ENCODE measurements around the gene LKAAEAR1. TPM values are rescaled to one million over a fixed set of nuclear protein-coding genes. Genes with fewer than 3 reads are reported as not detected.

LKAAEAR1 gene
- total RNA-seq, 1 donor from 2014 or later: not detected

DNA sequence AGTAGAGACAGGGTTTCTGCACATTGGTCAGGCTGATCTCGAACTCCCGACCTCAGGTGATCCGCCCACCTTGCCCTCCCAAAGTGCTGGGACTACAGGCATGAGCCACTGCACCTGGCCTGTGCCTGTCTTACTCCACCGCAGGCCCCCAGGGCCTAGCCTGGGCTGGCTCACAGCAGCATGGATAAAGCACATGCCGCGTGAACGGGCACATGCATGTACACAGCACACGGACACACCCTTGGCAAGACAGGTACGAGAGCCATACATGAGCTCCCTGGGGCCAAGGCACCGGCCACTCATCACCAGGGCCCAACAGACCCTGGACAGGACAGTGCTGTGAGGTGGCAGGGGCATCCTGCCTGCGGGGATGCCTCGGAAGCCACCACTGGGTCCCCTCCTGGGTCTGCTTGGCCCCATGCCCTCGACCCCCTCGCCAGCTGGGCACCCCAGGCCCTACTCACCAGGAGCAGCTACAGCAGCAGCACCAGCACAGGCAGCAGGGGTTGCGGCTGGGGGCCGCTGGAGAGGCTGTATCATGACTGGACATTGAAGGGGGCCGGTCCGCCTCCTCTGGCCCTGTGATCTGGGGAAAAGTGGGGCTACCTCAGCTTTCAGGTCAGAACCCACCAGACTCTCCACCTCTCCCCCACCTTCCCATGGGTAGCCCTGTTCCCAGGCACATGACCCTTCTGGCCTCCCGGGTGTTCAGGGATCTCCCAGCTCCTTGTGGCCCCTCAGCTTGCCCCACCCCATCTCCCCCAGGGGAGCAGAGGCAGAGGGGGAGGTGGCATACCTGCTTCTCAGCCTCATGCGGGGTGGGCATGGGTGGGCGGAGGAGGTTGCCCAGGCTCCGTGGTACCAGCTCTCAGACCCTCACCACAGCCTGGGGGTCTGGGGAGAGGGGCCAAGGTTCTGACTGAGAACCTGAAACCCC is 7.9 kb downstream of the LKAAEAR1 start:
- TF ChIP-seq EZH2 (IDR thresholded peaks at IDR 0.05; ENCODE audit: insufficient read depth, low read length): no peak
- TF ChIP-seq, protein P1, sequence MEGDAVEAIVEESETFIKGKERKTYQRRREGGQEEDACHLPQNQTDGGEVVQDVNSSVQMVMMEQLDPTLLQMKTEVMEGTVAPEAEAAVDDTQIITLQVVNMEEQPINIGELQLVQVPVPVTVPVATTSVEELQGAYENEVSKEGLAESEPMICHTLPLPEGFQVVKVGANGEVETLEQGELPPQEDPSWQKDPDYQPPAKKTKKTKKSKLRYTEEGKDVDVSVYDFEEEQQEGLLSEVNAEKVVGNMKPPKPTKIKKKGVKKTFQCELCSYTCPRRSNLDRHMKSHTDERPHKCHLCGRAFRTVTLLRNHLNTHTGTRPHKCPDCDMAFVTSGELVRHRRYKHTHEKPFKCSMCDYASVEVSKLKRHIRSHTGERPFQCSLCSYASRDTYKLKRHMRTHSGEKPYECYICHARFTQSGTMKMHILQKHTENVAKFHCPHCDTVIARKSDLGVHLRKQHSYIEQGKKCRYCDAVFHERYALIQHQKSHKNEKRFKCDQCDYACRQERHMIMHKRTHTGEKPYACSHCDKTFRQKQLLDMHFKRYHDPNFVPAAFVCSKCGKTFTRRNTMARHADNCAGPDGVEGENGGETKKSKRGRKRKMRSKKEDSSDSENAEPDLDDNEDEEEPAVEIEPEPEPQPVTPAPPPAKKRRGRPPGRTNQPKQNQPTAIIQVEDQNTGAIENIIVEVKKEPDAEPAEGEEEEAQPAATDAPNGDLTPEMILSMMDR (IDR thresholded peaks at IDR 0.05; ENCODE audit: insufficient read depth, low read depth, low read length): no peak
- Mint-ChIP-seq H3K27ac (ENCODE audit: unreplicated experiment) (no peak overlapping the region), H3K4me1 (ENCODE audit: low read depth, unreplicated experiment) (no peaks in the 10 kb centered on the region), H3K4me3 (ENCODE audit: unreplicated experiment) (no peak overlapping the region), H3K27me3 (ENCODE audit: low read depth, unreplicated experiment) (no peaks in the 10 kb centered on the region), H3K9me3 (ENCODE audit: unreplicated experiment) (no peaks in the 10 kb centered on the region), H3K36me3 (ENCODE audit: low read depth, unreplicated experiment) (no peaks in the 10 kb centered on the region)
- FAIRE-seq (no peak), DNase-seq (ENCODE audit: low read depth) (no peak)
- Histone ChIP-seq H3K9ac (ENCODE audit: low read length) (no peak overlapping the region), H3K4me3 (ENCODE audit: insufficient read depth, low read depth, low read length) (no peak overlapping the region), H3K27me3 (ENCODE audit: insufficient read depth, low read length) (no peaks in the 10 kb centered on the region), H2AFZ (ENCODE audit: low read depth, low read length) (no peak overlapping the region), H3K9me3 (ENCODE audit: insufficient read depth, low read depth, low read length) (no peaks in the 10 kb centered on the region), H4K20me1 (ENCODE audit: insufficient read depth, low read length) (peaks cover 10% of the 10 kb centered on the region), H3K36me3 (ENCODE audit: insufficient read depth, low read length) (no peaks in the 10 kb centered on the region), H3K4me2 (ENCODE audit: low read length) (no peak overlapping the region), H3K79me2 (ENCODE audit: insufficient read depth, low read length) (no peaks in the 10 kb centered on the region), H3K27ac (ENCODE audit: low read depth, low read length) (no peak overlapping the region), H3K4me1 (ENCODE audit: insufficient read depth, low read length) (peaks cover 8% of the 10 kb centered on the region)

DNA sequence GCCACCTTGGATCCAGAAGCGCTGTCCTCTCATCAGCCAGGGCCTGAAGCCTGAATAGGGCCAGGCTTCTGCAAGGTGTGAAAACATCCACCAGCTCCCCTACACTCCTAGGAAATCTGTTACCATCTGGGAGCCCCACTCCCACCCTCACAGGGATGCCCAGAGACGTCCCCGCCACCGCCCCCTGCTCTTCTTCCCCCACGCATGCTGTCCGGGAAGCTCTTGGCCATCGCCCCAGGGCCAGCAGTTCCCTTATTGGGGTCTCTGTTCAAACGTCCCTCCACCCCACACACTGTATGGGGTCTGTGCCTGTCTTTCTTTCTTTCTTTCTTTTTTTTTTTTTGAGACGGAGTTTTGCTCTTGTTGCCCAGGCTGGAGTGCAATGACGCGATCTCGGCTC is 8.6 kb downstream of the LKAAEAR1 start:
- H3K36me3 Mint-ChIP-seq (ENCODE audit: low read depth, unreplicated experiment): no peaks in the 10 kb centered on the region

DNA sequence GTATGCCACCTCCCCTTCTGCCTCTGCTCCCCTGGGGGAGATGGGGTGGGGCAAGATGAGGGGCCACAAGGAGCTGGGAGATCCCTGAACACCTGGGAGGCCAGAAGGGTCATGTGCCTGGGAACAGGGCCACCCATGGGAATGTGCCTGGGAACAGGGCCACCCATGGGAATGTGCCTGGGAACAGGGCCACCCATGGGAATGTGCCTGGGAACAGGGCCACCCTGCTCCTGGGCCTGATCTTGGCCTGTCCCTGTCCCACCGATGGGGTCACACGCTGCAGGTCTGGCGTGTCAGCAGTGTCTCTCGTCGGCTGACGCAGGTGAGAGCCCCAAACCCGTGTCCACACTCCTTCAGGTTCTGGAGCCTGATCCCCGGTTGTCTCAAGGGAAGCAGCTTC is 9.2 kb downstream of the LKAAEAR1 start:
- peaks cover 12% of the 10 kb centered on the region for H4K20me1 ChIP-seq (ENCODE audit: insufficient read depth, low read length)
- no peaks in the 10 kb centered on the region for H3K36me3 ChIP-seq (ENCODE audit: insufficient read depth, low read length)
- no peak overlapping the region for H3K9ac ChIP-seq (ENCODE audit: low read length)
- no peaks in the 10 kb centered on the region for H3K79me2 ChIP-seq (ENCODE audit: insufficient read depth, low read length)
- no peak overlapping the region for H3K4me2 ChIP-seq (ENCODE audit: low read length)
- DNase-seq (ENCODE audit: low read depth) (no peak), FAIRE-seq (no peak)
- H3K4me3 ChIP-seq (ENCODE audit: insufficient read depth, low read depth, low read length): no peak overlapping the region
- Mint-ChIP-seq H3K4me1 (ENCODE audit: low read depth, unreplicated experiment) (no peaks in the 10 kb centered on the region), H3K36me3 (ENCODE audit: low read depth, unreplicated experiment) (peaks cover 3% of the 10 kb centered on the region), H3K27me3 (ENCODE audit: low read depth, unreplicated experiment) (no peaks in the 10 kb centered on the region), H3K4me3 (ENCODE audit: unreplicated experiment) (no peak overlapping the region), H3K9me3 (ENCODE audit: unreplicated experiment) (no peaks in the 10 kb centered on the region), H3K27ac (ENCODE audit: unreplicated experiment) (no peak overlapping the region)
- H3K9me3 ChIP-seq (ENCODE audit: insufficient read depth, low read depth, low read length): no peaks in the 10 kb centered on the region
- no peak overlapping the region for H2AFZ ChIP-seq (ENCODE audit: low read depth, low read length)
- peaks cover 8% of the 10 kb centered on the region for H3K4me1 ChIP-seq (ENCODE audit: insufficient read depth, low read length)
- TF ChIP-seq, protein P1 (IDR thresholded peaks at IDR 0.05; ENCODE audit: insufficient read depth, low read depth, low read length): no peak
- TF ChIP-seq EZH2 (IDR thresholded peaks at IDR 0.05; ENCODE audit: insufficient read depth, low read length): no peak
- no peaks in the 10 kb centered on the region for H3K27me3 ChIP-seq (ENCODE audit: insufficient read depth, low read length)
- H3K27ac ChIP-seq (ENCODE audit: low read depth, low read length): no peak overlapping the region

More for the DNA sequence above, 8.6 kb downstream of the LKAAEAR1 start:
- H3K9ac ChIP-seq (ENCODE audit: low read length): no peak overlapping the region
- no peaks in the 10 kb centered on the region for H3K36me3 ChIP-seq (ENCODE audit: insufficient read depth, low read length)
- no peak overlapping the region for H3K4me3 ChIP-seq (ENCODE audit: insufficient read depth, low read depth, low read length)
- H4K20me1 ChIP-seq (ENCODE audit: insufficient read depth, low read length): peaks cover 10% of the 10 kb centered on the region
- no peak overlapping the region for H3K4me2 ChIP-seq (ENCODE audit: low read length)
- H3K9me3 ChIP-seq (ENCODE audit: insufficient read depth, low read depth, low read length): no peaks in the 10 kb centered on the region
- Mint-ChIP-seq H3K4me3 (ENCODE audit: unreplicated experiment) (no peak overlapping the region), H3K27ac (ENCODE audit: unreplicated experiment) (no peak overlapping the region), H3K4me1 (ENCODE audit: low read depth, unreplicated experiment) (no peaks in the 10 kb centered on the region), H3K9me3 (ENCODE audit: unreplicated experiment) (no peaks in the 10 kb centered on the region), H3K27me3 (ENCODE audit: low read depth, unreplicated experiment) (no peaks in the 10 kb centered on the region)
- FAIRE-seq: no peak
- no peaks in the 10 kb centered on the region for H3K79me2 ChIP-seq (ENCODE audit: insufficient read depth, low read length)
- H2AFZ ChIP-seq (ENCODE audit: low read depth, low read length): no peak overlapping the region
- DNase-seq (ENCODE audit: low read depth): no peak
- no peak overlapping the region for H3K27ac ChIP-seq (ENCODE audit: low read depth, low read length)
- H3K27me3 ChIP-seq (ENCODE audit: insufficient read depth, low read length): no peaks in the 10 kb centered on the region
- no peak for TF ChIP-seq EZH2 (IDR thresholded peaks at IDR 0.05; ENCODE audit: insufficient read depth, low read length)
- peaks cover 8% of the 10 kb centered on the region for H3K4me1 ChIP-seq (ENCODE audit: insufficient read depth, low read length)
